GM12874 (cell line): ENCODE measurements around the gene FTCD.

ENCODE experiments used
- TF ChIP-seq, protein P1 (sequence below): IDR thresholded peaks from 2 replicates; pipeline ENCODE4 v1.5.1; 2011; ENCODE audit warnings: low read depth, mild to moderate bottlenecking, control low read depth, low read length, moderate library complexity; ENCODE audit not compliant: insufficient read depth

The FTCD gene

DNA sequence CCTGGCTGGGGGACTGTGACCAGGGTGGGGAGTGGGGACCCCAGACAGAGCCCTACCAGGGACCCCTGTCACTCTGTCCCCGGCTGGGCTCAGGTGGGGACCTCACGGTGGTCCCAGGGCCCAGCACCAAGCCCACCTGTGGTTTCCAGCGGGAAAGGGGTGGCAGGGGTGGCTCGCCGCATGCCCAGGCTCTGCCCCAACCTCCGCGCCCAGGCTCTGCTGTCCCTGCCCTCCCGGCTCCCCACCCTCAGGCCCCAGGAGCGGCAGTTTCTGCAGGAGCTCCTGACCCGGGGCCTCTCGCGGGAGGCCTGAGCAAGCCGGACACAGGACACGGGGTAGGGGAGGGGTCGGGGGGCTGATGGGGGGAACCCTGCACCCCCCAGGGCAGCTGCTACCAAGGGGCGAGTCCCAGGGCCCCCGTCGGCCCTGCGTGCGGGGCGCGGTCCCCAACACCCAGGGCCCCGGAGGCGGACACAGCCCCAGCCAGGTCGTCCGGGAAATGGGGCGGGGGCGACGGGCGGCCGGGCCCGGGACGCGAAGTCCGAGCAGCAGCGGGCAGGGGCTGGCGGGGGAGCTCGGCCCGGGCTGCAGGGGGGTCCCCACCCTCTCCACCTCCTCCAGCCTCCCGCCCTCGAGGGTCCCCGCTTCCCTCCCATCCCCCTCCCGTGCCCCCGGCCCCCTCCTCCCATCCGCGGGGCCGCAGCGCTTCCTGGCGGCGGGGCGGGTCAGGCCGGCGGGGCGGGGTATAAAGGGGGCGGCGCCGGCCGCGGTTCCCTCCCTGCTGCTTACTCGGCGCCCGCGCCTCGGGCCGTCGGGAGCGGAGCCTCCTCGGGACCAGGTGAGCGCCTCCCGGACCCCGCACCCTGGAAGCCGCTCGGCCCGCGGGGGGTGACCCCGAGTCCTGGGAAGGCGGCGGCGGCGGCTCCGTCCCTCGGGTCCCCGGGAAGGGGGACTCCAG, 57.8 kb downstream of the FTCD start, which contains the start of gene COL6A2:
Gene COL6A2 (plus strand): TSS at position 777 of the 958 bp plus-strand sequence.
- TF ChIP-seq, protein P1, sequence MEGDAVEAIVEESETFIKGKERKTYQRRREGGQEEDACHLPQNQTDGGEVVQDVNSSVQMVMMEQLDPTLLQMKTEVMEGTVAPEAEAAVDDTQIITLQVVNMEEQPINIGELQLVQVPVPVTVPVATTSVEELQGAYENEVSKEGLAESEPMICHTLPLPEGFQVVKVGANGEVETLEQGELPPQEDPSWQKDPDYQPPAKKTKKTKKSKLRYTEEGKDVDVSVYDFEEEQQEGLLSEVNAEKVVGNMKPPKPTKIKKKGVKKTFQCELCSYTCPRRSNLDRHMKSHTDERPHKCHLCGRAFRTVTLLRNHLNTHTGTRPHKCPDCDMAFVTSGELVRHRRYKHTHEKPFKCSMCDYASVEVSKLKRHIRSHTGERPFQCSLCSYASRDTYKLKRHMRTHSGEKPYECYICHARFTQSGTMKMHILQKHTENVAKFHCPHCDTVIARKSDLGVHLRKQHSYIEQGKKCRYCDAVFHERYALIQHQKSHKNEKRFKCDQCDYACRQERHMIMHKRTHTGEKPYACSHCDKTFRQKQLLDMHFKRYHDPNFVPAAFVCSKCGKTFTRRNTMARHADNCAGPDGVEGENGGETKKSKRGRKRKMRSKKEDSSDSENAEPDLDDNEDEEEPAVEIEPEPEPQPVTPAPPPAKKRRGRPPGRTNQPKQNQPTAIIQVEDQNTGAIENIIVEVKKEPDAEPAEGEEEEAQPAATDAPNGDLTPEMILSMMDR, result no peak

DNA sequence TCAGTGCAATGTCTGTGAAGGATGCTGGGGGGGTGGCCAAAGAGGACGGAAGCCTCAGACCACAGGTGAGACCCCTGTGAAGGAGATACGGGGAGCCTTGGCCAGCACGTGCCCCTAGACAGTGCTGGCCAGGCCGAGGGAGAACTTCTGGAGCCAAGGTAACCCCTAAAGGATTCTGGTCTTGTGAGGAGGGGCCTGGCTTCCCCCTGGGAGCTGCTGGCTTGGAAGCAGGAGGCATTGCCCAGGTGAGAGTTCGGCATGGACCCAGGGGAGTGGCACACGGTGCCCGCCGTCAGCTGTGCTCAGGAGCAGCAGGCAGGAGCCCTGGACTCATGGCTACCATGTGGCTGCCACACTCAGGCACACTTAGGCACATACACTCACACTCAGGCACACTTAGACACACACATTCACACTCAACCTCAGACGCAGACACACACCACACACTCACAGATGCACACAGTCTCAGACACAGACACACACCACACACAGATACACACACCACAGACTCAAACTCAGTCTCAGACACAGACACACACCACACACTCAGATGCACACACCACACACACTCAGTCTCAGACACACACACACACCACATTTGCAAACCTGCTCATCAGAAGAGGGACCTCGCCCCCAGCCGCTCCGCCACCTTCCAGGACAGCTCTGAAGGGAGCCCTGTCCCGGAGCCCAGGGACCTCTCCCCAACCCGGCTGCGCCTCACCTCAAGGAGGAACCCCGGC, 58.6 kb downstream of the FTCD start:
- TF ChIP-seq, protein P1, result no peak

DNA sequence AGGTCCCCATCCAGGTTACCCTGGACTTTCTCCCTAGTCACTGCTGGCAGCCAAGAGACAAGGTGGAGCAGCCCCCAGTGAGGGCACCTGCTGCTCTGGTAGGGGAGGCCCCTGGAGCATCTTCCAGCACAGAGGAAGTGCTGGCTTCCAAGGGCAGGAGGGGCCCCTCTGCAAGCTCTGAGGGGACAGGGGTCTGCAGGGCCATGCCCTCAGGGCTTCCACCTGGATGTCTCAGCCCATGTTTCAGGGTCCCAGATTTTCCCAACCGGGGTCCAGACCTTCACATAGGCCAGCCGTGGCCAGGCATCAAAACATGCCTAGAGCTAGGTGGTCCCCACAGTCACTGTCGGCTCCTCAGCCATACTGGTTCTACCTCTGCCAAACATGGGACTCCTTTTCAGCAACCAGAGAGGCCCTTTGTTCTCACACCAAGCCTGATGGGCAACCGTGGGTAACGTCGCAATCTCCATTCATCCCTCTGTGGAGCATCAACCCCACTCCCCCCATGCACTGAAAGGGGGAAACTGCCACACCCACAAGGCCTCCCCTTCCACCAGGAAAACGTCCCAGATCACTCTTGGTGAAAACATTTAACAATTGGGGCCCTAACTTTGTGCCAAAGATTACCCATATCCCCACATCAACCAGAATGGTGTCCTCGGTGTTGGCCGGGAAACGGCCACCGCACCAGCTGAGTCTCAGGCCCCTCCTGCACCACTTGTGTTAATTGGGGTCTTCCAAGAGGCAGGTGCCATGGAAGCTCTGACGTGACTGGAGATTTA, 59.4 kb downstream of the FTCD start:
- TF ChIP-seq, protein P1, result no peak

DNA sequence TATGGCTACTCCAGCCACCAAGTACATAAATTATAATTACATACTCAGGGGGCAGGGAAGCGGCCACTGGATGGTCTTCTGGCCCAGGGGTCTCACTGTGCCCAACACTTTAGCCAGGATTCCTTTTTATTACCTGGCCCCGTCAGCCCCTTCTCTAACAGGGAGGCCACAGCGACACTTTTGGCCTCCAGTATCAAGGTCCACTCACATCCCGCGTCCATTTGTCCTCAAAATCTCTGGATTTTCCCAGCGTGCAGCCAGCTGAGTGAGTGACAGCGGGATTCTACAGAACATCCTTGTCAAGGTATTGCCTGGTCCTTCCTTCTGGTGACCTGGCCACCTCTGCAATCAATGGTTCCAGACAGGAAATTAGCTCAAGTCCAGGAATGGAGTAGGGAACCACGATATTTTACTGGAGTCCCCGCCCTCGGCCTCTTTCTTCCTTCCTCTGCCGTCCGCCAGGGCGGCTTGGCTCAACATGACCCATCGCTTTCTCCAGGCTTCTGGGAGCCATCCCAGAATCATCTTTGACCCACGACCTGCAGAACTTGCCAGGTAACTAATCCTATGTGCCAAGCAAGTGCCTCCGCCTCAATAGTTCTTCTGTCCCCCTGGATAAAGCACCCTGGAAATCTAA, 60.2 kb downstream of the FTCD start:
- TF ChIP-seq, protein P1, result no peak

DNA sequence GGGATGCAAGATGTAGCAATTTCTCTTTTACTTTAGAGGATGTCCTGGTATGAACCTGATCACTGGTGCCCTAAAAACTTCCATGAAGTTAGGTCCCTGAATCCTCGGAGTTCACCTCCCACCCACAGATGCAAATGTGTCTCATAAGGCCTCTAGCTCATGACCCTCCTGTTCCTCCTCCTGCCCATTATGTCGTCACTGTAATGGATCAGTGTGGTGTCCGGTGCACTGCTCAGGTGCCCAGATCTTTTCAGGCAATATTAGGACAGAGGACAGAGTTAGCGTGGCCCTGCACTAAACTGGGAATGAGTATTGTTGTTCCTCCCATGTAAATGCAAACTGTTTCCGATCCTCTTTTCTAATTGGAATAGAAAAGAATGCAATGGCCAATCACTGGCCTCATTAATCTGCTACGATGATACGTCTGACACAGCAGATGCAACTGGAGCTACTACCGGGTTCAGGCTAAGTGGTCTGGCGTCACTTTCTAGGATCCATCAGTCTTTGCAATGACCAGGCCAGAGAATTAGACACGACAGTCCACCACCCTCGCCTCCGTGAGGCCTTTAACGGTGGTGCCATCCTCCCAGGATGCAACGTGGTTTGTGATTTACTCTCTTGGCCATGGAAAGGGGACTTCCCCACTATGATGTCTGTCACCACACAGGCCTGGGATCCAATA, 60.8 kb downstream of the FTCD start:
- TF ChIP-seq, protein P1, result no peak

DNA sequence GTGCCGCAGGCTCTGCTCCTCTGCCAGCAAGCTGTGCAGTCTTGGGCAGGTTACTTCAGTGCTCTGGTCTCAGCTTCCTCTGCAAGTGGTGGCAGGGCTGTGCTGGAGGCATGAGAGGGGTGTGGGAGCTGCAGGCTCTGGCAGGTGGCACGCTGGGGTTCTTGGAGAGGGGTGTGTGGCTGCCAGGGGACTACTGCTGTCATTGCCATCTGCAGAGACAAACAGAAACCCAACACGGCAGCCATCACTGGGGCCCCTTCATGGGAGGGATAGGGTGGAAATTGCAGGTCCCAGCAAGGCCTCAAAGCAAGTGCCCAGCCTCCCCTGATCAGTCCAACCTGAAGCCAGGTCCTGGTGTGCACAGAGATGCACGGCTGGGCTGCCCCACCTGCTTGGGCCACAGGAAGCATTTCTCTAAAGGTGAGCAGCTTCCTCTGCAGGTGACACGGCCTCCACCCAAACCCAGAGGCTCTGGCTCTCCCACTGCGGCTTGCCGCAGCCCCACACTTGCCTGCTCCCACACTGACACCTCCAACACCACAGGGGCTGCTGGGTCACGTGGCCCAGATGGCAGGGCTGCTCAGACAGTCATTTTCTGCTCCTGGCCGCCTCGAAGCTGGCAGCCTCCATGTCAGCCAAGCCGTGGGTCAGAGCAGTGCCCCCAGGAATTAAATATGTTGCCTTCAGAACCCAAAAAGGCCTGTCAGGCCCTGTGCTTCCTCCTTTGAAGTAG, 61.5 kb downstream of the FTCD start:
- TF ChIP-seq, protein P1, result no peak
